NCI-H1694 treated with DMSO at 0.1 percent for 48 hours (cell line): ENCODE data around the gene DEUP1.
A peak's percentile ranks its signal among the peaks of the same experiment; 100 is the strongest.
"Not testable (repeated sequence)": the region's sequence is repeated elsewhere in the genome, so short reads cannot be mapped to it uniquely, and the experiment has no call there.

Experiments used
- DNase-seq: peaks from one replicate; lab custom pipeline; 2025; lab: John Stamatoyannopoulos, UW

DEUP1 gene, protein sequence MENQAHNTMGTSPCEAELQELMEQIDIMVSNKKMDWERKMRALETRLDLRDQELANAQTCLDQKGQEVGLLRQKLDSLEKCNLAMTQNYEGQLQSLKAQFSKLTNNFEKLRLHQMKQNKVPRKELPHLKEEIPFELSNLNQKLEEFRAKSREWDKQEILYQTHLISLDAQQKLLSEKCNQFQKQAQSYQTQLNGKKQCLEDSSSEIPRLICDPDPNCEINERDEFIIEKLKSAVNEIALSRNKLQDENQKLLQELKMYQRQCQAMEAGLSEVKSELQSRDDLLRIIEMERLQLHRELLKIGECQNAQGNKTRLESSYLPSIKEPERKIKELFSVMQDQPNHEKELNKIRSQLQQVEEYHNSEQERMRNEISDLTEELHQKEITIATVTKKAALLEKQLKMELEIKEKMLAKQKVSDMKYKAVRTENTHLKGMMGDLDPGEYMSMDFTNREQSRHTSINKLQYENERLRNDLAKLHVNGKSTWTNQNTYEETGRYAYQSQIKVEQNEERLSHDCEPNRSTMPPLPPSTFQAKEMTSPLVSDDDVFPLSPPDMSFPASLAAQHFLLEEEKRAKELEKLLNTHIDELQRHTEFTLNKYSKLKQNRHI

GRCh38 chr11:93330446-93330984 is at the start of gene DEUP1:
TSS of gene DEUP1 (plus strand) at chr11:93330742. CDS start at chr11:93332260, 1,518 bp downstream.
- no peak for DNase-seq

- DNase-seq = no peak
These were observed 45.1 kb upstream of the DEUP1 start for GRCh38 chr11:93285430-93285829.

- no peak for DNase-seq
These were observed 43.1 kb upstream of the DEUP1 start for GRCh38 chr11:93287434-93287833.

GRCh38 chr11:93288079-93288478 is 42.5 kb upstream of the DEUP1 start:
- DNase-seq = no peak

DNA sequence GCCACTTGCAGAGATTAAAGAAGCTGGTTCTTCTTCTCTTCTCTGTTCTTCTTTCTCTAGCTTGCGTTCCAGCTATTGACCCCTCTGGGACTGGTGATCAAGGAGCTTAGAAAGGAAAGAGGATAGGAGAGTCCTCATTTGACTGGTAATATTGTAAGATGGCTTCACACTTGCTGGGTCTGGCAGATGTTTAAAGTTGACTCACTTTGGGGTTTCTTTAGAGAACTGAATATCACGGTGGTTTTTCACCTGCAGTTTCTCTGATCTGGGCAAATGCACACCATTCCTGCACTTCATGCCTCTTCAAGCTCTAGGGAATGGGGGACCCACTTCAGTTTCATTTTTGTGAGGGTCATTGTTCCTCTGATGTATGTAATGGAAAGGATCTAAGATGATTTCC is 41.8 kb upstream of the DEUP1 start:
- DNase-seq = no peak

GRCh38 chr11:93289782-93290463 is 40.6 kb upstream of the DEUP1 start:
- no peak for DNase-seq

DNA sequence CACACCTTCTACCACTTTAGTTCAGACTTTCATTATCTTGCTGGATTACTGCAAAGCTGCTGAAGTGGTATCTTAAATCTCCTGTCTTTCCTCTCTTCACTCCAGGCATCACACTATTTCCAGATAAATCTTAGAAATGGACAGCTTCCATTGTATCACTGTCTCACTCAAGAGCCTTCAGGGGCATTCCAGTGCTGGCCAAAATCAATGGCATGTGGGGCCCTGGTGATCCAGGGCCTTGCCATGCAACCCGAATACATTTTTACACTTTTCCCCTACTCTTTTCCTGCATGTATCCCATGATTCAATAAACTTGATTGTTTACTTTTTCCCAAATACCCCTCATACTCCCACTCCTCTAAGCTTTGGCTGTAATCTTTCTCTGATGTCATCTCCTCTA is 39.4 kb upstream of the DEUP1 start:
- DNase-seq = no peak

DNA sequence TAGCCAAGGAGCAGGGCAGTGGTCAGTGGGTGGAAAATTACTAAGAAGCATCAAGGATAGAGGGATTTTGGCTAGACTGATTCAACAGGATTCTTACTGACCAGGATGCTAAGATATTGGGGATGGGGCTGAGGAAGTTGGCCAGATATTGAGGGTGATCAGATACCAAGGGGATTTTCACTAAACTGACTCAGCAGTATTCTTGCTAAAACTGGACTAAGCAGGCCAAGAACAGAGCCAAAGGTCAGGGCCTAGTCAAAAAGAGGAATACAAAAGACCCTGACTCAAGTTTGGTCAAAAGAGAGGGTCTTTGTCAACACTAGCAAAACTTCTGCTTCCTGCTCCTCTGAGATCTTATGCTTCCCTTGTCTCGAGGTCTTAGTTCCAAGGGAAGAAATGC is 38.6 kb upstream of the DEUP1 start:
- no peak for DNase-seq

DNA sequence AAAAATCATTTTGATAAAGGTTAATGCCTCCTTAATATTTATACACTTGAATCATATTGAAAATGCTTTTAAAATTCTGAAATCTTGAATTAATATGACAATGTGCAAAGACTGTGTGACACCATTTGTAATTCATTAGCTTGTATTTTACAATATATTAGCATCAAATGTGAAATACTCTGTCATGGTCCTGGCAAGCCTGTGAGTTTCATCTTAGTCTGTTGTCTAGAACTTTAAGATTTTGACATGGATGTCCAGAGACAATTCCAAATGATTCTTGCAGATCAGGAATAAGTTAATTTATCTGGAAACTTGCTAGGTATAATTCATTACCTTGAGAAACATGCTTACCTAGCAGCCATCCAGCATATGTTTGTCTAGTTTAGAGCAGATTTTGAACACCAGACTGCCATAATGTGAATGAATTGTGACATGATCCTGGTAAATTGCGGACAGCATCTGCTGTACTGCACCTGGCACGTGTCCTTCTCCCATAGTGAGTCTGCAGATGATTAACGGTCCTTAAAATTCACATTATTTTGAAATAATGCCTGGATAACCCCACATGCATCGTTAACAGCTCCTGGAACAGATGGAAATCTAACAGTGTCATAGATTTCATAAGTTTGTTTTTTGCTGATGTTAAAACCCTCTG is 34.5 kb upstream of the DEUP1 start:
- peak; percentile 30 for DNase-seq

GRCh38 chr11:93303689-93304088 is 26.9 kb upstream of the DEUP1 start:
- DNase-seq = no peak

DNA sequence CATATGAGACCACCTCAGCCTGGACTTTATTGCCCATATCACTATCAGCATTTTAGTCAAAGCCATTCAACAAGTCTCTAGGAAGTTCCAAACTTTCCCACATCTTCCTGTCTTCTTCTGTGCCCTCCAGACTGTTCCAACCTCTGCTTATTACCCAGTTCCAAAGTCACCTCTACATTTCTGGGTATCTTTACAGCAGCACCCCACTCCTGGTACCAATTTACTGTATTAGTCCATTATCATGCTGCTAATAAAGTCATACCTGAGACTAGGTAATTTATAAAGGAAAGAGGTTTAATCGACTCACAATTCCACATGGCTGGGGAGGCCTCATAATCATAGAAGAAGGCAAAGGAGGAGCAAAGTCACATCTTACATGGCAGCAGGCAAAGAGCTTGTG is 16.1 kb upstream of the DEUP1 start:
- not testable (repeated sequence) for DNase-seq

DNA sequence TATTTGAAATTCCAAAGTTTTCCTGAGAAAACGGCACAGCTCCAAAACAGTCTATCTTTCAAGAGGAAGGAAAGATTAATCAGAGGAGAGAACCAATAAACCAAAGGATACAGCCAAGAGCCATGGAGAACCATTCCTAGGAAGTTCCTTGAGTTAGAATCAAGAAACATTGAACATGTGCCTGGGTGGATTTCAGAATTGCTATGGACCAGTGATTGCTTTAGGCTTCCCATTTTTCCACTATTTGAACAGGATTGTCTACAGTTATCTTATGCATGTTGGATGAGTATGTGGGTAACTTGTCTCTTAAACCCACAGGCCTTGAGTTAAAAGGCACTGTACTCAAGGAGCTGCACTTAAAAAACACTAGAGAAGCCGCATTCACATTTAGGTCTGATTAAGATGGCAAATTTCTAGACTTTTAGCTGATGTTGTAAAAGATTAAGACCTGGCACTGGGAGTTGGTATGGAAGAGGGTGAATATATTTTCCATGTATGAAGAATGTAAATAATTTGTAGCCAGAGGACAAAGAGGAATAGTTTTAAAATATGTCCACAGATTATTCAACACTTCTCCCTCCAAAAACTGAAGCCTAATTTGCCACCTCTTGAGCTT is 11.2 kb upstream of the DEUP1 start:
- DNase-seq = no peak

DNA sequence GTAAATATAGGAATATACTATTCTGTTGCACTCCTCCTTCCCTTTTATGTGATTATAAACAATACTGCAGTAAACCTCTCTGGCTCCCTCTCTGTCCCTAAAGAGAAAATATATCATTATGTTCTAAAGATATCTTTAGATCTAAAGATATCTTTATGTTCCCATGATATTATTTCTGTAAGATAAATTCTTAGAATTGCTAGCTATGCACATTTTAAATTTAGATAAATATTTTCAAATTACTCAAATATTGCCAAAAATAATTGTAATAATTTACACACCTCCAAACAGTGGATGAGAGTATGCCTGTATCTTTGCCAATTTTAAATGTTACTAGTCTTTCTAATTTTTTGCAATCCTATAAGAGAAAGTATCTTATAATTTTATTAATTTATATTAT is 10.3 kb upstream of the DEUP1 start:
- DNase-seq = no peak

- DNase-seq = no peak
These were observed 8.3 kb upstream of the DEUP1 start for GRCh38 chr11:93322207-93322606.

DNA sequence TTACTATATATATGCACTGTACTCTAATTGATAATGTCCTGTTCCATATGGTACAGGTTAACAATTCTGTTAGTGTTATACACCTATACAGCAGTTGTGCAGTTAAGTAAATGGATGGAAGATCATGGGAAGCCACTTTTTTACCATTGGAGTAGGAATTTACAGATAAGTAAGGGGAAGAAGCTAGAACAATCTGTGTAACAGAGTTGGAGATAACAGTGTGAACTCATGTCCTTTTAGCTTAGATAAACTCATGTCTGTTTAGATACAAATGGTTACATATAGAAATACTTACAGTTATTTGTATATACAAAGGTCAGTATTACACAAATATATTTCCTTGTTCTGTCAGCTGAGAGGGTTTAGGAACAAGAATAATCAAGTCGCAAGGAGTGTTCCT is 6.8 kb upstream of the DEUP1 start:
- DNase-seq = no peak

GRCh38 chr11:93324500-93324899 is 6.0 kb upstream of the DEUP1 start:
- no peak for DNase-seq

- DNase-seq = no peak
These were observed 3.9 kb upstream of the DEUP1 start for GRCh38 chr11:93326681-93327080.

GRCh38 chr11:93329936-93330445 is 551 bp upstream of the DEUP1 start:
- DNase-seq = no peak

GRCh38 chr11:93340223-93340622 is 9.7 kb downstream of the DEUP1 start:
- no peak for DNase-seq

DNA sequence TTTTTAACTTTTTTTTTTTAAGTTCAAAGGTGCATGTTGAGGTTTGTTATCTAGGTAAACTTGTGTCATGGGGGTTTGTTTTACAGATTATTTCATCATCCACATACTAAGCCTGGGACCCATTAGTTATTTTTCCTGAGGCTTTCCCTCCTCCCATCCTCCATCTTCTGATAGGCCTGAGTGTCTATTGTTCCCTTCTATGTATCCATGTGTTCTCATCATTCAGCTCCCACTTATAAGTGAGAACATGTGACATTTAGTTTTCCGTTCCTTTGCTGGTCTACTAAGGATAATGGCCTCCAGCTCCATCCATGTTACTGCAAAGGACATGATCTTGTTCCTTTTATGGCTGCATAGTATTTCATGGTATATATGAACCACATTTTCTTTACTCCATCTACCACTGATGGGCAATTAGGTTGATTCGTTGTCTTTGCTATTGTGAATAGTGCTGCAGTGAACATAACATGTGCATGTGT is 14.4 kb downstream of the DEUP1 start:
- no peak for DNase-seq

GRCh38 chr11:93348930-93349329 is 18.4 kb downstream of the DEUP1 start:
- no peak for DNase-seq

- no peak for DNase-seq
These were observed 20.3 kb downstream of the DEUP1 start for GRCh38 chr11:93350835-93351234.
